Fibroblast of skin of right biceps (primary cell): ENCODE measurements around the gene PLSCR3.

Source experiments
- DNase-seq: peaks from one replicate; pipeline ENCODE4 v3.0.0-alpha.2; 2013

PLSCR3 gene

GRCh38 chr17:7394452-7395191 lies at the start of gene PLSCR3:
Gene PLSCR3, minus strand, starts transcription at chr17:7394525. Its CDS starts 415 bp downstream, at chr17:7394110.
- DNase-seq, result peak; percentile 85

- DNase-seq, result peak; percentile 77
These were observed 49.5 kb upstream of the PLSCR3 start for GRCh38 chr17:7443499-7444485.

DNA sequence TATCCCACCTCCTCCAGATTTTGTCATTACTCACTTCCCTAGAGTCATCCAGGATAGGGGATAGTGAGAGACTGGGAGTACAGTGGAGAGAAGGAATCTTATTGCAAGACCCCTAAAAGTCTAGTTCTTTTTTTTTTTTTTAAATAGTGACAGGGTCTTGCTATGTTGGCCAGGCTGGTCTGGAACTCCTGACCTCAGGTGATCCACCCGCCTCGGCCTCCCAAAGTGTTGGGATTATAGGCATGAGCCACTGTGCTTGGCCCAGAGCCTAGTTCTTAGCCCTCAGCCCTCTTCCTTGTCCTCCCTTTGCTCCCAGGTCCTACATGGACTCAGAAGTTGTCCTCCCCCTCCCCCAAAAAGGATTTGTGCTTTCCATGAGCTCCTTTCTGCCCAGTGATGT lies 47.8 kb upstream of the PLSCR3 start:
- DNase-seq, result no peak

DNA sequence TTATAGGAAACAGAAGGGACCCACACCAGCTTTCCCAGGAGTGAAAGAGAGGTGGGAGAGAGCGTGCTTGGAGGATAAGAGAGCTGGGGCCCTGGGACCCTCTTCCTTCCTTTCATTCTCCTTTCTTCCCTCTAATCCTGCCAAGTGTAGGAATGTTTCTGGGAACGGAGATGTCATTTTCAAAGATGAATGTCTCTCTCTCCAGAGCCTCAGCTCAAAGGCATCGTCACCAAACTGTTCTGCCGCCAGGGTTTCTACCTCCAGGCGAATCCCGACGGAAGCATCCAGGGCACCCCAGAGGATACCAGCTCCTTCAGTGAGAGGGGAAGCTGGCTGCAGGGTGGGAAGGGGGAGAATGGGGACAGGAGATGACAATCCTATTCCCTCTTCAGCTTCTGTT lies 46.9 kb upstream of the PLSCR3 start:
- peak; percentile 34 for DNase-seq

- DNase-seq, result peak; percentile 53
These were observed 46.5 kb upstream of the PLSCR3 start for GRCh38 chr17:7440834-7441195.

DNA sequence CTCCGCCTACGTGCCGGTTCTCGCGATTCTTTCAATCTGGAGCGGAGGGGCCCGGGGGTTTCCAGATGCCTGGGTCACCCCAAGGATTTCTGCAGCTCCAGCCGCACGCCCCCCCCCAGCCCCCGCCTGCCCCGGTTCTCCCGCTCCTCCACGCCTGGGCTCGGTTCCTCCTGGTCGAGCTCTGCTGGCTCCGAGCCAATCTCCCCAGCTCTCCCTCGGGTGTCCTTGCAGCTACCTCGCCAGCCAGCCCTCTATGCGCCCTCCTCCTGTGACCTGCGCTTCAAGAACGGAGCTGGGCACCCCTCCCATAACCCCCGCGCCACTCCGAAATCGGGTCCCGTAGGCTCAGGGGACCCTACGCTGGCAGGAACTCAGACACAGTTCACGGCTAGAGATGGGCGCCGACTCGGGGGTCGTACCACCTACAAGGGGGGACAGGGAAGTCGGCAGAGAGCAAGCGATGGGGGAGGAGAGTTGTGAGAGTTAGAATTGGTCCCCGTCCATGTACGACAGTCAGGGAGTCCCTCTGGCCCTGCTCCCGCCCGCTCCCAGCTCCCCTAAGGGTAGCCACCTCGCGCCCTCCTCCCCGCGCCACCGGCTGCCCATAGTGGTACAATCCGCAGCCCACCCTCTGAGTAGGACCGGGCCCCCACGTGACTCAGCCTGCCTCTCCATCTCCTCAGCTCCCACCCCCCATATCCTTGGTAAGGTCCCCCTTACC lies 45.9 kb upstream of the PLSCR3 start:
- DNase-seq, result peak; percentile 28

- DNase-seq, result no peak
These were observed 45.3 kb upstream of the PLSCR3 start, which contains the start of gene FGF11 for GRCh38 chr17:7439462-7440112. Gene FGF11, plus strand, starts transcription at chr17:7439512. Its CDS starts 109 bp downstream, at chr17:7439621.

DNA sequence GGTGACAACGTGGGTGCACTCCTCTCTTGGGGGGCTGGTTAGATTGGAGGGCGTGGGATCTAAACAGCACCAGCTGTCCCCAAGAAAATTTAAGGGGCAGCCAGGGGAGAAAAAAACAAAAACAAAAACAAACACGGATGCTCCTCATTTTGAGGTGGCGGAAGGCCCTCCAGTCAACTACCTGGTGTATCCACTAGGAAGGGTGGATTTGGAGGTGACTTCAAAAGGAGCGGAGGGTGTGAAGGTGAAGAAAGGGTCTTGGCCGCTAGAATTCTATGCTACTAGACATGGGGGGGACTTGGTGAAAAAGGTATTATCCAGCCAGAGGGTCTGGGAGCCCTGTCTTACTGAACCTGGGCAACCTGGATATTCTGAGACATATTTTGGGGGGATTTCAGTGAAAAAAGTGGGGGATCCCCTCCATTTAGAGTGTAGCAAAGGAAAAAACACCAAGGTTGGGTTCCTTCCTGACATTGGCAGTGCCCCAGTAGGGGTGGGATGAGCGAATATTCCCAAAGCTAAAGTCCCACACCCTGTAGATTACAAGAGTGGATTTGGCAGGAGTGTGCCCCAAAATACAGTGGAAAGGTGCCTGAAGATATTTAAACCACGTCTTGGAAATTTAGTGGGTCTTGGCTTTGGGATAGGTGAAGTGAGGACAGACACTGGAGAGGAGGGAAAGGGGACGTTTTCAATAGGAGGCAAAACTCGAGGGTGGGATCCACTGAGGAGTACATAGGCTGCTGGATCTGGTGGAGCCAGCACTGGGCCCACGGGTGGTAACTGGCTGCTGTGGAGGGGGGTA lies 44.5 kb upstream of the PLSCR3 start:
- DNase-seq, result no peak

- DNase-seq, result no peak
These were observed 43.8 kb upstream of the PLSCR3 start for GRCh38 chr17:7437950-7438614.

DNA sequence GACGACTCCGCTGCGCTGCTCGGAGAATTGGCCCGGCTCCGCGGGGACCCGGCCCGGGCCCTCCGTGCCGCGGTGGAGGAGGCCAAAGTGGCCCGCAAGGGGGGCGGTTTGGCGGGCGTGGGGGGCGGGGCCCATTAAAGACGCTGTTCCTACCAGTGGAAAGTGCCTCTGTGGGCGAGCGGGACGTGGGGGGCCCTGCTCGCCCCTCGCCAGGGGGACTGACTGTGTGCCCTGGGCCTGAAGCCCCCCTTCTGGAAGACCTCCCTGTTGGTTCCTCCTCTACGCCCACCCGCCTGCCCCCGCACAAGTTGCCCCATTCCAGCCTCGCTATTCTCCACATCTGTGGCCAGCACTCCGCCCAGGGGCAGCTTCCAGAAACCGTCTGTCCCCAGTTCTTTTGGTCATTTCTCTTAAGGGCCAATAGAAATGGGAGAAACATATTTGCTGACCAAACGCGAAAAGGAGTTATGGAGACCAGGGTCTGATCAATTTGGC lies 43.1 kb upstream of the PLSCR3 start:
- DNase-seq, result no peak

DNA sequence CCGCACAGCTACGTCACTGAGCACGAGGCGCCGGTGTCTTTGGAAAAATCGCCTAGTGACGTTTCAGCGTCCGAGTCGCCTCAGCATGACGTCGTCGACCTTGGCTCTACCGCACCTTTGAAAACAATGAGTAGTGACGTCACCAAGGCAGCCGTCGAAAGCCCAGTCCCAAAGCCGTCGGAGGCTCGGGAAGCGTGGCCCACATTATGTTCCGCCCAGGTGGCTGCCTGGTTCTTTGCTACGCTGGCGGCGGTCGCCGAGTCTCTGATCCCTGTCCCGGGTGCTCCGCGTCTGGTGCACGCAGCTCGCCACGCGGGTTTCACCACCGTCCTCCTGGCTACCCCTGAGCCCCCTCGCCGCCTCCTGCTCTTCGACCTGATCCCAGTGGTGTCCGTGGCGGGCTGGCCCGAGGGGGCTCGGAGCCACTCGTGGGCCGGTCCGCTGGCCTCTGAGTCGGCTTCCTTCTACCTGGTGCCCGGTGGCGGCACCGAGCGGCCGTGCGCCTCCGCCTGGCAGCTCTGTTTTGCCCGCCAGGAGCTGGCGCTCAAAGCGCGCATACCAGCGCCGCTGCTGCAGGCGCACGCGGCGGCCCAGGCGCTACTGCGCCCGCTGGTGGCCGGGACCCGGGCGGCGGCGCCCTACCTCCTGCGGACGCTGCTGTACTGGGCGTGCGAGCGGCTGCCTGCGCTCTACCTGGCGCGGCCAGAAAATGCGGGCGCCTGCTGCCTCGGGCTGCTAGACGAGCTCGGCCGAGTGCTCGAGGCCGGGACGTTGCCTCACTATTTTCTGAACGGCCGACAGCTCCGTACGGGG lies 42.4 kb upstream of the PLSCR3 start:
- peak; percentile 77 for DNase-seq

DNA sequence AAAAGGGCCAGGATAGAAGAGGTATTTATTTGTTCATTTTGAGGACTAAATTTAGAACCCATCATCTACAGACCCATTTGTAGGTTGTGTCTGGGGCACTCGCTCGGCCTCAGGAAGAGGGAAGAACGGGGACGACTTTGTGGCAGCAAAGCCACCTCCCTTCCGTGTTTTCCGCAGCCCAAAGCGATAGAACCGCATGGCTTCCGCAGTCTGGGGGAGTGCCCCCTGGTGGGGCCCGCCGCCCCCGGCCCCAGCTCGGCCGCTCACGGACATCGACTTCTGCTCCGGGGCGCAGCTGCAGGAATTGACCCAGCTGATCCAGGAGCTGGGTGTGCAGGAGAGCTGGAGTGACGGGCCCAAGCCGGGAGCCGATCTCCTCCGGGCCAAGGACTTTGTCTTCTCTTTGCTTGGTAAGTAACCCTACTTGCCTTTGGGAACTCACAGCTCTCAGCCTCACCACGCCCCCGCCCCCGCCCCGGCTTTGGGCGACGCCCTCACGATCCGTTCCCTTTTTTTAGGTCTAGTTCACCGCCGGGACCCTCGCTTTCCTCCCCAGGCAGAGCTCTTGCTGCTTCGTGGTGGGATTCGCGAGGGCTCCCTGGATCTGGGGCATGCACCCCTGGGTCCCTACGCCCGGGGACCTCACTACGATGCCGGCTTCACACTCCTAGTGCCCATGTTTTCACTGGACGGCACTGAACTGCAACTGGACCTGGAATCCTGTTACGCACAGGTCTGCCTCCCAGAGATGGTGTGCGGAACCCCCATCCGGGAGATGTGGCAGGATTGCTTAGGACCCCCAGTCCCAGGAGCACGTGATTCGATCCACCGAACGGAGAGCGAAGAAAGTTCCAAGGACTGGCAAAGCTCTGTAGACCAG lies 41.6 kb upstream of the PLSCR3 start:
- DNase-seq, result no peak

GRCh38 chr17:7432296-7432695 lies 38.0 kb upstream of the PLSCR3 start:
- no peak for DNase-seq

DNA sequence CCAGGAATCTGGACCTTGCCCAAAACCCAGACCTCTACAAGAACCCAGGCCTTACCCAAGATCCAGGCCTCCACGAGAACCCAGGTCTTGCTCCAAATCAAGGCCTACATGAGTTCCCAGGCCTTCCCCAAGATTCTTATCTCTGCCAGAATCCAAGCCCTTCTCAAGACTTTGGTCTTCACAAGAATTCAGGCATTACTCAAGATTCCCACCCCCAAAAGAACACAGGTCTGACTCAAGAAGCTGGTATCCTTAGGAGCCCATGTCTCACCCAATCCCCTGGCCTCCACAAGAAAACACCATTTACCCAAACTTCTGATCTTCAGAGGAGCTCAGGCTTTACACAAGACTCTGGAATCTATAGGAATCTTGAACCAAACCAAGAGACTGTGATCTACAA lies 36.9 kb upstream of the PLSCR3 start:
- peak; percentile 47 for DNase-seq

DNA sequence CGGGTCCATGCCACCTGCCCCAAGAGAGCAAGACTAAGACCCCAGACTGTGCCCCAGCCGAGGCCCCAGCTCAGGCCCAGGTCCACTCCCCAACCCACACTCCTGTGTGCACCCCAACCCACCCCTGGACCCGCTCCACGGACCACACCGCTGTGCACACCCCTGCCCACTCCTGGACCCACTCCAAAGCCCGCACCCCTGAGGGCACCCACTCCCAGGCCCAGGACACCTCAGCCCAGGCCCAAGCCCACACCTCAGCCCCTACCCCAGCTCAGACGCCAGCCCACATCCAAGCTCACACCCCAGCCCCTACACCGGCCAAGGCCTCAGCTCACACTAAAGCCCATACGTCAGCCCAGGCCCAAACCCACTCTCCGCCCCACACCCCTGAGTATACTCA lies 35.4 kb upstream of the PLSCR3 start:
- no peak for DNase-seq

DNA sequence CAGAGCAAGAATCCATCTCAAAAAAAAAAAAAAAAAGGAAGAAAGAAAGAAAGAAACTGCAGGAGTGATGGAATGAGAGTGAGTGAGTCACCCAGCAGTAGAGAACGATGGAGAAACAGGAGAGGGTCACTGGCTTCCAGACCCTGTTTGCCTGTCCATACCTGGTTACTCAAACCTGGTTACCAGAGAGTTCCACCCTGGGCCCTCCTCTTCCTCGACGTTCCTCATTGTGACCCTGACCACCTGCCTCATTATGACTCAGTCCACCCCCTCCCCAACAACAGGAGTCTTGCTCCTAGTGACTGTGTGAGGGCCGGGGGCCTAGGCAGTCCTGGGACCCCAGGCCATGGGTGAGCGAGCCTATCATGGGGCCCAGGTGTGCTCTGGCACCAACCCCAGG lies 34.2 kb upstream of the PLSCR3 start, which contains the start of gene SPEM3:
SPEM3 (plus strand) TSS at position 301 of the 400 bp plus-strand sequence; CDS start at position 347, 46 bp downstream.
- DNase-seq, result no peak

DNA sequence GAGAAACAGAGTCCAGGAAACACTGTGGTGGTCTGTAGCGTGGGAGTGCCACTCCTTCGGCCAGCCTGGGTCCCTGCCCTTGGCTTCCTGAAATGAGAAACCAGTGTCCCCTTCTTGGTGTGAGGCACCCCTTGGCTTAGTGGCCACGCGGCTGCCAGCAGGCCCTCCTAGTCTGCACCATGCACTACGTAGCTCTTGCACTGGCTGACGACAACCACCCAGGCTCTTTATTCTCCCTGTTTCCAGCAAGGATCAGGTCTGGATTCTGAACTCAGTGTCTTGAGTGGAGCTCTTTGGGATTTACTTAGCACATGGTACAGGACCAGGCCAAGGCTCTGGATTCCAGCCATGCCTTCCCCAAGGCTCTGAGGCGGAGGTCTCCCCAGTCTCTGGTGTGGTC lies 33.2 kb upstream of the PLSCR3 start:
- no peak for DNase-seq

DNA sequence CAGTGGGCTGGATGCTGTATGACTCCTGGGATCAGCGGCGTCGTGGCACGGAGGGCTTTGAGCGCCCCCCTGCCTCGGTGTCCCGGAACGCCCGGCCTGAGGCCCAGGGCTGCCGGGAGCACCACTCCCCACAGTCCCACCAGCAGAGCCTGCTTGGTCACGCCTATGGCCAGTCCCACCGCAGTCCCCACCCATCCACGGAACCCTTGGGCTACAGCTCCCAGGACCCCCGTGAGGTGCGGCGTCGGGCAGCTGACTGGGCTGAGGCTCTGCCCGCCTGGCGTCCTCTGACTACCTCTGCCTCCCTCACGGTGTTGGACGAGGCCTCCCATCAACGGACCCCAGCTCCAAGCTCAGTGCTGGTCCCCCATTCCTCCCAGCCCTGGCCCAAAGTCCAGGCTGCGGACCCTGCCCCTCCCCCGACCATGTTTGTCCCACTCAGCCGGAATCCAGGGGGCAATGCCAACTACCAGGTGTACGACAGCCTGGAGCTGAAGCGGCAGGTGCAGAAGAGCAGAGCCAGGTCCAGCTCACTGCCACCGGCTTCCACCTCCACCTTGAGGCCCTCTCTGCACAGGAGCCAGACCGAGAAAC lies 32.7 kb upstream of the PLSCR3 start:
- no peak for DNase-seq
